Measurements from ENCODE around the gene CCR4. TPM values are rescaled to one million over a fixed set of nuclear protein-coding genes. Genes with fewer than 3 reads are reported as not detected.

The CCR4 gene
- total and polyA plus RNA-seq, 9 of the 15 experiments (the other 6 are each of a cell fraction or from before 2014, with no cell fraction given) = 0.04 to 0.47 (median 0.25) TPM; not detected in 1

DNA sequence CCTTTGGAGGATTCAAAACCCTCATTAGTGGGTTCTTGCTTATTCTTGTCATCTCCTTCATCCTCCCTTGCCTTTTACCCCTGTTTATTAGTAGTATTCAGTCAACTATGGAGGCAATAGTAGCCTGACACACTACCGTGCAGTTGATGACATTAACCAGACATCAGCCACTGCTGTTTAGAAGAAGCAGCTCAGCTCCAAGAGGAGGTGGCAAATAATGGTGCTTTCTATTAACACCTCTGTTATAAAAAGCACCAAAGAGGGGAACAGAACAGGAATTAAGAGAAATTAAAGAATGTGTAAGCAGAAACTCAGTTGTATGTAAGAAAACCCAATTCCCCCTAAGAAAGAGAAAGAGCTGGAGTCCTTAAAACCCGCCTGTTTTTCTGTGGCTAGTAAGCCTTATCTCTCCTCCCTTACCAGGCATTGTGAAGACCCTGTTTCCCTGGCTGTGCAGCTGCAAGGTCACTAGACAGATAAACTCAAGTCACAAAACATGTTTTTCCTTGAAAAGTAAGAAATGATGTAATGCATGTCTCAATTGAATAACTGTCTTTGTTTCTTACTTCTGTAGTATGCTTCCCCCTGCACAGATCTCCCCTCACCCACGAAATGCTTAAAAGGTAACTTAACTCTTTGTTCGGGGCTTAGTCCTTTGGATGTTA lies 21.2 kb downstream of the CCR4 start (continued):
- TF ChIP-seq, protein P1, sequence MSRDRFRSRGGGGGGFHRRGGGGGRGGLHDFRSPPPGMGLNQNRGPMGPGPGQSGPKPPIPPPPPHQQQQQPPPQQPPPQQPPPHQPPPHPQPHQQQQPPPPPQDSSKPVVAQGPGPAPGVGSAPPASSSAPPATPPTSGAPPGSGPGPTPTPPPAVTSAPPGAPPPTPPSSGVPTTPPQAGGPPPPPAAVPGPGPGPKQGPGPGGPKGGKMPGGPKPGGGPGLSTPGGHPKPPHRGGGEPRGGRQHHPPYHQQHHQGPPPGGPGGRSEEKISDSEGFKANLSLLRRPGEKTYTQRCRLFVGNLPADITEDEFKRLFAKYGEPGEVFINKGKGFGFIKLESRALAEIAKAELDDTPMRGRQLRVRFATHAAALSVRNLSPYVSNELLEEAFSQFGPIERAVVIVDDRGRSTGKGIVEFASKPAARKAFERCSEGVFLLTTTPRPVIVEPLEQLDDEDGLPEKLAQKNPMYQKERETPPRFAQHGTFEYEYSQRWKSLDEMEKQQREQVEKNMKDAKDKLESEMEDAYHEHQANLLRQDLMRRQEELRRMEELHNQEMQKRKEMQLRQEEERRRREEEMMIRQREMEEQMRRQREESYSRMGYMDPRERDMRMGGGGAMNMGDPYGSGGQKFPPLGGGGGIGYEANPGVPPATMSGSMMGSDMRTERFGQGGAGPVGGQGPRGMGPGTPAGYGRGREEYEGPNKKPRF (IDR thresholded peaks at IDR 0.05; ENCODE audit: low read depth, low read length) = no peak
- TF ChIP-seq RFX5 (IDR thresholded peaks at IDR 0.05; ENCODE audit: low read depth, low read length) = no peak
- TF ChIP-seq ZNF695 (CRISPR knock-in tag; IDR thresholded peaks at IDR 0.05) = no peak
- TF ChIP-seq, protein P2, sequence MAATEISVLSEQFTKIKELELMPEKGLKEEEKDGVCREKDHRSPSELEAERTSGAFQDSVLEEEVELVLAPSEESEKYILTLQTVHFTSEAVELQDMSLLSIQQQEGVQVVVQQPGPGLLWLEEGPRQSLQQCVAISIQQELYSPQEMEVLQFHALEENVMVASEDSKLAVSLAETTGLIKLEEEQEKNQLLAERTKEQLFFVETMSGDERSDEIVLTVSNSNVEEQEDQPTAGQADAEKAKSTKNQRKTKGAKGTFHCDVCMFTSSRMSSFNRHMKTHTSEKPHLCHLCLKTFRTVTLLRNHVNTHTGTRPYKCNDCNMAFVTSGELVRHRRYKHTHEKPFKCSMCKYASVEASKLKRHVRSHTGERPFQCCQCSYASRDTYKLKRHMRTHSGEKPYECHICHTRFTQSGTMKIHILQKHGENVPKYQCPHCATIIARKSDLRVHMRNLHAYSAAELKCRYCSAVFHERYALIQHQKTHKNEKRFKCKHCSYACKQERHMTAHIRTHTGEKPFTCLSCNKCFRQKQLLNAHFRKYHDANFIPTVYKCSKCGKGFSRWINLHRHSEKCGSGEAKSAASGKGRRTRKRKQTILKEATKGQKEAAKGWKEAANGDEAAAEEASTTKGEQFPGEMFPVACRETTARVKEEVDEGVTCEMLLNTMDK (IDR thresholded peaks at IDR 0.05; ENCODE audit: borderline replicate concordance, insufficient read depth, low read depth, low read length, poor library complexity, severe bottlenecking) = no peak
- TF ChIP-seq POU5F1 (IDR thresholded peaks at IDR 0.05; ENCODE audit: borderline replicate concordance, low read depth, low read length, partially characterized antibody) = no peak
- peak; percentile 93 for TF ChIP-seq TEAD4 (IDR thresholded peaks at IDR 0.05; ENCODE audit: low read length)
- TF ChIP-seq TEAD4 (CRISPR knock-in tag; IDR thresholded peaks at IDR 0.05; ENCODE audit: borderline replicate concordance) = no peak
- no peak for TF ChIP-seq NFYB (IDR thresholded peaks at IDR 0.05; ENCODE audit: extremely low read depth, insufficient read length)
- no peak for TF ChIP-seq PHTF2 (CRISPR knock-in tag; IDR thresholded peaks at IDR 0.05)
- peak; percentile 80 for TF ChIP-seq CEBPB (tag; IDR thresholded peaks at IDR 0.05)
- TF ChIP-seq HDGF (IDR thresholded peaks at IDR 0.05) = no peak
- TF ChIP-seq SPI1 (IDR thresholded peaks at IDR 0.05; ENCODE audit: borderline replicate concordance, low read depth, low read length) = no peak
- no peak for TF ChIP-seq SAFB (IDR thresholded peaks at IDR 0.05; ENCODE audit: borderline replicate concordance, low read depth, low read length)
- TF ChIP-seq, protein P3, sequence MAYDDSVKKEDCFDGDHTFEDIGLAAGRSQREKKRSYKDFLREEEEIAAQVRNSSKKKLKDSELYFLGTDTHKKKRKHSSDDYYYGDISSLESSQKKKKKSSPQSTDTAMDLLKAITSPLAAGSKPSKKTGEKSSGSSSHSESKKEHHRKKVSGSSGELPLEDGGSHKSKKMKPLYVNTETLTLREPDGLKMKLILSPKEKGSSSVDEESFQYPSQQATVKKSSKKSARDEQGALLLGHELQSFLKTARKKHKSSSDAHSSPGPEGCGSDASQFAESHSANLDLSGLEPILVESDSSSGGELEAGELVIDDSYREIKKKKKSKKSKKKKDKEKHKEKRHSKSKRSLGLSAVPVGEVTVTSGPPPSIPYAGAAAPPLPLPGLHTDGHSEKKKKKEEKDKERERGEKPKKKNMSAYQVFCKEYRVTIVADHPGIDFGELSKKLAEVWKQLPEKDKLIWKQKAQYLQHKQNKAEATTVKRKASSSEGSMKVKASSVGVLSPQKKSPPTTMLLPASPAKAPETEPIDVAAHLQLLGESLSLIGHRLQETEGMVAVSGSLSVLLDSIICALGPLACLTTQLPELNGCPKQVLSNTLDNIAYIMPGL (CRISPR knock-in tag; IDR thresholded peaks at IDR 0.05) = no peak
- TF ChIP-seq ZNF507 (tag; conservative IDR thresholded peaks at IDR 0.05) = no peak
- TF ChIP-seq TCFL5 (CRISPR knock-in tag; conservative IDR thresholded peaks at IDR 0.05) = no peak
- TF ChIP-seq, protein P4, sequence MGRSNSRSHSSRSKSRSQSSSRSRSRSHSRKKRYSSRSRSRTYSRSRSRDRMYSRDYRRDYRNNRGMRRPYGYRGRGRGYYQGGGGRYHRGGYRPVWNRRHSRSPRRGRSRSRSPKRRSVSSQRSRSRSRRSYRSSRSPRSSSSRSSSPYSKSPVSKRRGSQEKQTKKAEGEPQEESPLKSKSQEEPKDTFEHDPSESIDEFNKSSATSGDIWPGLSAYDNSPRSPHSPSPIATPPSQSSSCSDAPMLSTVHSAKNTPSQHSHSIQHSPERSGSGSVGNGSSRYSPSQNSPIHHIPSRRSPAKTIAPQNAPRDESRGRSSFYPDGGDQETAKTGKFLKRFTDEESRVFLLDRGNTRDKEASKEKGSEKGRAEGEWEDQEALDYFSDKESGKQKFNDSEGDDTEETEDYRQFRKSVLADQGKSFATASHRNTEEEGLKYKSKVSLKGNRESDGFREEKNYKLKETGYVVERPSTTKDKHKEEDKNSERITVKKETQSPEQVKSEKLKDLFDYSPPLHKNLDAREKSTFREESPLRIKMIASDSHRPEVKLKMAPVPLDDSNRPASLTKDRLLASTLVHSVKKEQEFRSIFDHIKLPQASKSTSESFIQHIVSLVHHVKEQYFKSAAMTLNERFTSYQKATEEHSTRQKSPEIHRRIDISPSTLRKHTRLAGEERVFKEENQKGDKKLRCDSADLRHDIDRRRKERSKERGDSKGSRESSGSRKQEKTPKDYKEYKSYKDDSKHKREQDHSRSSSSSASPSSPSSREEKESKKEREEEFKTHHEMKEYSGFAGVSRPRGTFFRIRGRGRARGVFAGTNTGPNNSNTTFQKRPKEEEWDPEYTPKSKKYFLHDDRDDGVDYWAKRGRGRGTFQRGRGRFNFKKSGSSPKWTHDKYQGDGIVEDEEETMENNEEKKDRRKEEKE (IDR thresholded peaks at IDR 0.05; ENCODE audit: borderline replicate concordance in 1 of 2, control insufficient read depth in 1 of 2, low read depth in 2 of 2, low read length in 1 of 2) = no peak
- TF ChIP-seq RAD51 (IDR thresholded peaks at IDR 0.05; ENCODE audit: borderline replicate concordance, low read depth) = no peak

All from K562 (cell line).